ENCODE results near the gene KLHL36.

KLHL36 gene

DNA sequence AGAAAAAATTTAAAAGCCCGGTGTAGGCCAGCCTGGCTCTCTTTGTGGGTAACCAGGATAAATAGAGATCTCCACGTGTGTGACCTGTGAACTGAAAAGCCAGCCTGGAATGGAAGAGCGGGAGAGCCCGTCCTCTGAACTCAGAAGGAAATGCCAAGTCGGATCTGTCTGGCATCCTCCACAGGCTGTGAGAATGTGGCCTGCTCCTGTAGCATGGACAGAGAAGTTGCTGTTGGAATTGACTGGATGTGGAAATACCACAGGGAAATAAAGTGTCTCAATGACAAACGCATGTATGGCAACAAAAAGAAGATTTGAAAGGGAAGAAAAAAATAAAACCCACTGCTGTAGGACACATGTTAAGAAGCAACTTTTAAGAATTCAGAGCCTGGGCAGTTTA is 6.7 kb downstream of the KLHL36 start:
- H3K4me3 ChIP-seq (ENCODE audit: low read depth, low read length), result no peak overlapping the region
- TF ChIP-seq, protein P1, sequence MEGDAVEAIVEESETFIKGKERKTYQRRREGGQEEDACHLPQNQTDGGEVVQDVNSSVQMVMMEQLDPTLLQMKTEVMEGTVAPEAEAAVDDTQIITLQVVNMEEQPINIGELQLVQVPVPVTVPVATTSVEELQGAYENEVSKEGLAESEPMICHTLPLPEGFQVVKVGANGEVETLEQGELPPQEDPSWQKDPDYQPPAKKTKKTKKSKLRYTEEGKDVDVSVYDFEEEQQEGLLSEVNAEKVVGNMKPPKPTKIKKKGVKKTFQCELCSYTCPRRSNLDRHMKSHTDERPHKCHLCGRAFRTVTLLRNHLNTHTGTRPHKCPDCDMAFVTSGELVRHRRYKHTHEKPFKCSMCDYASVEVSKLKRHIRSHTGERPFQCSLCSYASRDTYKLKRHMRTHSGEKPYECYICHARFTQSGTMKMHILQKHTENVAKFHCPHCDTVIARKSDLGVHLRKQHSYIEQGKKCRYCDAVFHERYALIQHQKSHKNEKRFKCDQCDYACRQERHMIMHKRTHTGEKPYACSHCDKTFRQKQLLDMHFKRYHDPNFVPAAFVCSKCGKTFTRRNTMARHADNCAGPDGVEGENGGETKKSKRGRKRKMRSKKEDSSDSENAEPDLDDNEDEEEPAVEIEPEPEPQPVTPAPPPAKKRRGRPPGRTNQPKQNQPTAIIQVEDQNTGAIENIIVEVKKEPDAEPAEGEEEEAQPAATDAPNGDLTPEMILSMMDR (IDR thresholded peaks at IDR 0.05; ENCODE audit: low read depth, low read length, missing control alignments), result no peak
- no peak for DNase-seq (ENCODE audit: low read depth)

DNA sequence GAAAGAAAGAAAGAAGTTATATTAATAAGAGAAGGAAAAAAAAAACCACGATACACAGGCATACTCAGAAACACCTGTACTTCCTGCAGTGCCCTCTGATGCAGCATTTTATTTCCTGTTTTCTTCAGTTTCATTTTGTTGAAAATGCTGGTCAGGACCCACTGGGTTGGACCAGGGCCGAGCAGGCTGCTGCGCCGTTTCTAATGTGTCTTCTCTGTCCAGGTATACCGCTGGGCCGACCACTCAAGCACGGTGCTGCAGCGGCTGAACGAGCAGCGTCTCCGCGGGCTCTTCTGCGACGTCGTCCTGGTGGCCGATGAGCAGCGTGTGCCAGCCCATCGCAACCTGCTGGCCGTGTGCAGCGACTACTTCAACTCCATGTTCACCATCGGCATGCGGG is 8.3 kb downstream of the KLHL36 start:
- no peak for DNase-seq (ENCODE audit: low read depth)
- TF ChIP-seq, protein P1 (IDR thresholded peaks at IDR 0.05; ENCODE audit: low read depth, low read length, missing control alignments), result no peak
- H3K4me3 ChIP-seq (ENCODE audit: low read depth, low read length), result no peak overlapping the region

DNA sequence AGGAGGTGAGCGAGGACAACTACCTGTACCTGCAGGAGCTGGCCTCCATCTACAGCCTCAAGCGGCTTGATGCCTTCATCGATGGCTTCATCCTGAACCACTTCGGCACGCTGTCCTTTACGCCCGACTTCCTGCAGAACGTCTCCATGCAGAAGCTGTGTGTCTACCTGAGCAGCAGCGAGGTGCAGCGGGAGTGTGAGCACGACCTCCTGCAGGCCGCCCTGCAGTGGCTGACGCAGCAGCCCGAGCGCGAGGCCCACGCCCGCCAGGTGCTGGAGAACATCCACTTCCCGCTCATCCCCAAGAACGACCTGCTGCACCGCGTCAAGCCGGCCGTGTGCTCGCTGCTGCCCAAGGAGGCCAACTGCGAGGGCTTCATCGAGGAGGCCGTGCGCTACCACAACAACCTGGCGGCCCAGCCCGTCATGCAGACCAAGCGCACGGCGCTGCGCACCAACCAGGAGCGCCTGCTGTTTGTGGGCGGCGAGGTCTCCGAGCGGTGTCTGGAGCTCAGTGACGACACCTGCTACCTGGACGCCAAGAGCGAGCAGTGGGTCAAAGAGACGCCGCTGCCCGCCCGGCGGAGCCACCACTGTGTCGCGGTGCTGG is 9.0 kb downstream of the KLHL36 start:
- TF ChIP-seq, protein P1 (IDR thresholded peaks at IDR 0.05; ENCODE audit: low read depth, low read length, missing control alignments), result no peak
- no peak for DNase-seq (ENCODE audit: low read depth)

DNA sequence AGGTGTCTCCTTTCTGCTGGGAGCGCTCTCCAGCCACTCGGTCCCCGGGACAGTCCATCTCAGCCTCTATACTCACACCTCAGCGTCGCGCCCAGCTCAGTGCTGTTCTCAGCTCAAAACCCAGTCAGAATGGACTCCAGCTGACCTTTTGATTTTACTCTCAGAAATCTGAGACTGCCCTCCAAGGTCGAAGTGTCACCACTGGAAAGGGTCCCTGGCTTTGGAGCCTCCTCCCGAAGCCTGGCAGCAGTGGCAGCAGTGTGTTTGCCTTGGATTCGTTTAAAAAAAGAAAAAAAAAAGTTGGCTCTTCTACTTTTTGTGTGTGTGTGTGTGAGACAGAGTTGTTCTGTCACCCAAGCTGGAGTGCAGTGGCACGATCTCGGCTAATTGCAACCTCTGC is 10.4 kb downstream of the KLHL36 start:
- DNase-seq (ENCODE audit: low read depth), result no peak
- TF ChIP-seq, protein P1 (IDR thresholded peaks at IDR 0.05; ENCODE audit: low read depth, low read length, missing control alignments), result no peak
- H3K4me3 ChIP-seq (ENCODE audit: low read depth, low read length), result no peak overlapping the region

More for the DNA sequence above, 9.0 kb downstream of the KLHL36 start:
- H3K4me3 ChIP-seq (ENCODE audit: low read depth, low read length), result no peak overlapping the region

DNA sequence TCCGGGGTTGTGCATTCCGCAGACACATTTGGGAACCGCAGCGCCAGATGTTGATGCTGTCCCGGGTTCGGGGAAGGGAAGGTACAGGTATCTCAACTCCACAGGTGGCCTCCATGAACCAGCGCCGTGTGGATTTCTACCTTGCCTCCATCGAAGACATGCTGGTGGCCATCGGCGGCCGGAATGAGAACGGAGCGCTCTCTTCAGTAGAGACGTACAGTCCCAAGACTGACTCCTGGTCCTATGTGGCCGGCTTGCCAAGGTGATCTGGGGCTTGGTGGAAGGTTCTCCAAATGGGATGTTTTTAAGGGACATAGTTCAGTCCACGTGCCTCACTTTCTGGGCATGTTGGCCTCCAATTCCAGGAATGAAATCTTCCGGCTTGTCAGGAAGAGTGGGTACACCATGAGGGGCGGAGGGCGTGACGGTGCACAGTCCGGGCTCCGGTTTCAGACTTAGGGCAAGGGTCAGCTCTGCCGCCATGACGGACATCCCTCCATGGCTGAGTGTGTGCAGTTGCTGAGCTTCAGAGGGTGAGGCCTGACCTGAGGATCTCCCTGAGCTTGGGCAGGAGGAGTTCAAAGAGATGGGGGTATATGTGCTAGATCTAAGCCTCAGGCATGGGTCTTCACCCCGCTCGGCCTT is 11.5 kb downstream of the KLHL36 start:
- no peak for DNase-seq (ENCODE audit: low read depth)
- TF ChIP-seq, protein P1 (IDR thresholded peaks at IDR 0.05; ENCODE audit: low read depth, low read length, missing control alignments), result no peak
- H3K4me3 ChIP-seq (ENCODE audit: low read depth, low read length), result no peak overlapping the region

DNA sequence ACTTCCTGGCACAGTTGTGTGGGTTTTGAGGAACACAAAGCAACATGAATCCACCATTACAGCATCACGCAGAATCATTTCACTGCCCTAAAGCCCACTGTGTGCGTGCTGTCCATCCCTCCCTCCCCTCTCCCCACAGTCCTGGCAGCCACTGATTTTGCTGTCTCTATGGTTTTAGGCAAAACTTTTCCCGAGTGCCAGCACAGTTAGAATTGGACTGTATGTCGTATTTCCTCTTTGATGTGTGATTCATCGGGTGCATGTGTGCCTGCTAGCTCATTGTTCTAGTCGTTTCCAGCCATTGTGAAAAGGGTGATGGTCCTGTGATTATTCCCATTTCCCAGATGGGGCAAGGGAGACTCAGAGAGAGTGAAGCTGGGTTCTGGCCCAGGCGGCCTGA is 12.7 kb downstream of the KLHL36 start:
- TF ChIP-seq, protein P1 (IDR thresholded peaks at IDR 0.05; ENCODE audit: low read depth, low read length, missing control alignments), result no peak
- H3K4me3 ChIP-seq (ENCODE audit: low read depth, low read length), result no peak overlapping the region
- DNase-seq (ENCODE audit: low read depth), result no peak
